ENCODE data around the gene CRYBA1. TPM values are rescaled to one million over a fixed set of nuclear protein-coding genes. Genes with fewer than 3 reads are reported as not detected.
"Not testable (repeated sequence)": the region's sequence is repeated elsewhere in the genome, so short reads cannot be mapped to it uniquely, and the experiment has no call there.

The CRYBA1 gene
- total RNA-seq, 2 donors from 2014 or later: not detected

DNA sequence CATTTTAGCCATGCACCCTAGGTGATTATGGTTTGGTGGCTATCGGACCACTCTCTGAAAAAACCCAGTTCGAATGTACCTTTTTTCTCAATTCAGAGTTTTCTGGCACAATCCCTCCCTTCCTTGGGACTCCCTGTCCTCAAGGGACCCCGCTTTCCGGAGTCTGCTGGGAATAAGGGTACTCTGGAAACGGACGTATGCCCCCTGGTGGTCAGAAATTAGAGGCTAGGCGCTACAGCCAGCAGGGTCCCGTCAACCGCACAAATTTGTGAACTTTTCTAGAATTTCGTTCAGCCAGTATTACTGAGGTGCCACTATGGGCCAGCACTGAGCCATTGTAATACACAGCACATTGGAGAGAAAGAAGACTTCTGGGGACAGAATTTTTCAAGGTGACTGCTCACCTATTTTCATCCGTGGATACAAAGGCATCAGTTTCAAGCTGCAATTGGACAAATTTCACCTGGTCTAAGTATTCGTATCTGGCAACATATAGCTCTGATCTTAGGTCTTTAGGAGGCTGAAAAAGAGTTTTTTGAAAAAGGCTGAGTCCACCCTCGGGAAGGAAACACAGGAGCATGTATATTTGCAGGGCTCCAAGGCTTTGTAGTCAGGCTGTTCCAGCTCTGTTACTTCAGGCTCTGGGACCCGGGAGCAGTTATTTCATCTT, 27.1 kb upstream of the CRYBA1 start:
- H3K27me3 ChIP-seq (replicated peaks; ENCODE audit: insufficient read depth): no peaks in the 10 kb centered on the region
- 10% methylated on average over 14 of the region's 14 CpGs for WGBS
- DNase-seq (ENCODE audit: low spot score): peak; percentile 69
- no peaks in the 10 kb centered on the region for H3K9me3 ChIP-seq
- no peaks in the 10 kb centered on the region for H3K36me3 ChIP-seq
- no peak overlapping the region for H3K27ac ChIP-seq
- TF ChIP-seq, protein P1, sequence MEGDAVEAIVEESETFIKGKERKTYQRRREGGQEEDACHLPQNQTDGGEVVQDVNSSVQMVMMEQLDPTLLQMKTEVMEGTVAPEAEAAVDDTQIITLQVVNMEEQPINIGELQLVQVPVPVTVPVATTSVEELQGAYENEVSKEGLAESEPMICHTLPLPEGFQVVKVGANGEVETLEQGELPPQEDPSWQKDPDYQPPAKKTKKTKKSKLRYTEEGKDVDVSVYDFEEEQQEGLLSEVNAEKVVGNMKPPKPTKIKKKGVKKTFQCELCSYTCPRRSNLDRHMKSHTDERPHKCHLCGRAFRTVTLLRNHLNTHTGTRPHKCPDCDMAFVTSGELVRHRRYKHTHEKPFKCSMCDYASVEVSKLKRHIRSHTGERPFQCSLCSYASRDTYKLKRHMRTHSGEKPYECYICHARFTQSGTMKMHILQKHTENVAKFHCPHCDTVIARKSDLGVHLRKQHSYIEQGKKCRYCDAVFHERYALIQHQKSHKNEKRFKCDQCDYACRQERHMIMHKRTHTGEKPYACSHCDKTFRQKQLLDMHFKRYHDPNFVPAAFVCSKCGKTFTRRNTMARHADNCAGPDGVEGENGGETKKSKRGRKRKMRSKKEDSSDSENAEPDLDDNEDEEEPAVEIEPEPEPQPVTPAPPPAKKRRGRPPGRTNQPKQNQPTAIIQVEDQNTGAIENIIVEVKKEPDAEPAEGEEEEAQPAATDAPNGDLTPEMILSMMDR (IDR thresholded peaks at IDR 0.05): peak; percentile 57 to 93 (median 87)
- TF ChIP-seq POLR2AphosphoS5 (IDR thresholded peaks at IDR 0.05) (peak; percentile 33), POLR2A (IDR thresholded peaks at IDR 0.05) (no peak)
- intact Hi-C loops (cut with DNase I): loop anchor here (2.0 kb wide), 1 partner anchor 71 kb away; no protein-coding TSS in a partner anchor
- no peaks in the 10 kb centered on the region for H3K4me1 ChIP-seq (replicated peaks)
- no peak overlapping the region for H3K4me3 ChIP-seq

GRCh38 chr17:29221338-29221737, 25.3 kb upstream of the CRYBA1 start:
- intact Hi-C loops (cut with DNase I); H3K27me3 ChIP-seq (replicated peaks; ENCODE audit: insufficient read depth); DNase-seq (ENCODE audit: low spot score); H3K27ac ChIP-seq; H3K36me3 ChIP-seq; H3K4me1 ChIP-seq (replicated peaks); H3K4me3 ChIP-seq; H3K9me3 ChIP-seq: not testable (repeated sequence)
- 94% methylated on average over 11 of the region's 11 CpGs for WGBS

GRCh38 chr17:29225396-29225795, 21.3 kb upstream of the CRYBA1 start:
- H3K4me3 ChIP-seq: no peak overlapping the region
- intact Hi-C loops (cut with DNase I): no loop called here
- no peaks in the 10 kb centered on the region for H3K9me3 ChIP-seq
- no peaks in the 10 kb centered on the region for H3K27me3 ChIP-seq (replicated peaks; ENCODE audit: insufficient read depth)
- no peak for TF ChIP-seq POLR2A (IDR thresholded peaks at IDR 0.05)
- TF ChIP-seq POLR2AphosphoS5 (IDR thresholded peaks at IDR 0.05): no peak
- TF ChIP-seq, protein P1 (IDR thresholded peaks at IDR 0.05): no peak
- H3K36me3 ChIP-seq: no peaks in the 10 kb centered on the region
- H3K4me1 ChIP-seq (replicated peaks): no peaks in the 10 kb centered on the region
- H3K27ac ChIP-seq: no peak overlapping the region
- no peak for DNase-seq (ENCODE audit: low spot score)

DNA sequence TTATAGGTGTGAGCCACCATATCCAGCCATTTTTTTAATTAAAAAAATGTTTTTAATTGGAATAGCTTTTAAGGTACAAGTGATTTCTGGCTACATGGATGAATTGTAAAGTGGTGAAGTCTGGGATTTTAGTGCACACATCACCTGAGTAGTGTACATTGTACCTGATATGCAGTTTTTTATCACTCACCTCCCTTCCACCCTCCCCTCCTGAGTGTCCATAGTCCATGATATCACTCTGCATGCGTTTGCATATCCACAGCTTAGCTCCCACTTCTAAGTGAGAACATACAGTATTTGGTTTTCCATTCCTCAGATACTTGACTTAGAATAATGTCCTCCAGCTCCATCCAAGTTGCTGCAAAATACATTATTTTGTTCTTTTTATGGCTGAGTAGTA, 13.4 kb upstream of the CRYBA1 start:
- Histone ChIP-seq H3K36me3 (no peaks in the 10 kb centered on the region), H3K27me3 (replicated peaks; ENCODE audit: insufficient read depth) (no peaks in the 10 kb centered on the region), H3K9me3 (no peaks in the 10 kb centered on the region), H3K4me3 (no peak overlapping the region), H3K4me1 (replicated peaks) (no peaks in the 10 kb centered on the region), H3K27ac (no peak overlapping the region)
- DNase-seq (ENCODE audit: low spot score): no peak
- 100% methylated on average over 1 of the region's 1 CpG for WGBS
- intact Hi-C loops (cut with DNase I): no loop called here
- TF ChIP-seq, protein P1 (IDR thresholded peaks at IDR 0.05): no peak
- TF ChIP-seq POLR2A (IDR thresholded peaks at IDR 0.05): no peak
- TF ChIP-seq POLR2AphosphoS5 (IDR thresholded peaks at IDR 0.05): no peak

DNA sequence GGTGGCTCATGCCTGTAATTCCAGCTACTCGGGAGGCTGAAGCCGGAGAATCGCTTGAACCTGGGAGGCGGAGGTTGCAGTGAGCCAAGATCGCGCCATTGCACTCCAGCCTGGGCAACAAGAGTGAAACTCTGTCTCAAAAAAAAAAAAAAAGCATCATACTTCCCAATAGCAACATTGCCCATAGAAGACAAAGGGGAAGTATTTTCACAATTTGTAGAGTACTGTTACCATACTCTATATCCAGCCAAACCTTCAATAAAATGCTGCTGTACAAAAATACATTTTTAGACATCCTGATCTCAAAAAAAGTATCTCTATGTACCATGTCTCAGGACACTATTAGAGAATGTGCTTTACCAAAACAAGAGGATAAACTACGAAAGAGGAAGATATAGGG, 11.7 kb upstream of the CRYBA1 start:
- intact Hi-C loops (cut with DNase I); H3K27ac ChIP-seq: not testable (repeated sequence)
- WGBS: 93% methylated on average over 6 of the region's 7 CpGs

GRCh38 chr17:29235904-29236303, 10.8 kb upstream of the CRYBA1 start:
- H3K9me3 ChIP-seq: no peaks in the 10 kb centered on the region
- no peak overlapping the region for H3K27ac ChIP-seq
- no peaks in the 10 kb centered on the region for H3K4me1 ChIP-seq (replicated peaks)
- intact Hi-C loops (cut with DNase I): no loop called here
- 91% methylated on average over 3 of the region's 3 CpGs for WGBS
- no peaks in the 10 kb centered on the region for H3K27me3 ChIP-seq (replicated peaks; ENCODE audit: insufficient read depth)
- DNase-seq (ENCODE audit: low spot score): no peak
- no peak for TF ChIP-seq POLR2A (IDR thresholded peaks at IDR 0.05)
- TF ChIP-seq, protein P1 (IDR thresholded peaks at IDR 0.05): no peak
- TF ChIP-seq POLR2AphosphoS5 (IDR thresholded peaks at IDR 0.05): no peak
- no peaks in the 10 kb centered on the region for H3K36me3 ChIP-seq
- H3K4me3 ChIP-seq: no peak overlapping the region

More for the DNA sequence above, 11.7 kb upstream of the CRYBA1 start:
- H3K36me3 ChIP-seq; H3K27me3 ChIP-seq (replicated peaks; ENCODE audit: insufficient read depth); DNase-seq (ENCODE audit: low spot score); H3K9me3 ChIP-seq; H3K4me3 ChIP-seq; H3K4me1 ChIP-seq (replicated peaks): not testable (repeated sequence)
